H1 (cell line): ENCODE data around the gene RECK. TPM values are rescaled to one million over a fixed set of nuclear protein-coding genes. Genes with fewer than 3 reads are reported as not detected.

Experiments
- CTCF ChIA-PET: fragments of 300-600 bp; sonication (Branson Sonifier 250); formaldehyde crosslinking; loops from one replicate; lab custom pipeline; 2021; ENCODE audit not compliant: partially characterized antibody; lab: Charles Lee
- POLR2A ChIA-PET: fragments of 300-600 bp; sonication (Branson Sonifier 250); formaldehyde crosslinking; loops from one replicate; lab custom pipeline; 2021; ENCODE audit warnings: inconsistent platforms; ENCODE audit not compliant: partially characterized antibody; lab: Charles Lee
- DNase-seq, 2 experiments: peaks; one replicate each; pipeline versions ENCODE4 v3.0.0 to v3.0.0-alpha.2; 2010 to 2022; ENCODE audit warnings: low spot score in 2 of 2, low read depth in 1 of 2, mixed read lengths in 1 of 2
- FAIRE-seq: peaks from 2 replicates; lab custom pipeline; 2011; peaks lifted over from hg19 to GRCh38; lab: Jason Lieb, UNC
- H2AFZ ChIP-seq: 2 replicates; pipeline ENCODE4 v1.8.1; 2012; ENCODE audit warnings: low read length, inconsistent platforms
- H2AK5ac ChIP-seq: 2 replicates; pipeline ENCODE4 v1.6.1; 2013; ENCODE audit warnings: low read depth, low read length
- H2BK120ac ChIP-seq: replicated peaks from 2 replicates; pipeline ENCODE3; 2013; ENCODE audit warnings: low read depth, low read length, inconsistent platforms
- H2BK12ac ChIP-seq: 2 replicates; pipeline ENCODE4 v1.6.1; 2013; ENCODE audit warnings: low read depth, low read length
- H2BK15ac ChIP-seq: 2 replicates; pipeline ENCODE4 v1.6.1; 2013; ENCODE audit warnings: low read length
- H2BK20ac ChIP-seq: 2 replicates; pipeline ENCODE4 v1.6.1; 2013; ENCODE audit warnings: low read length
- H2BK5ac ChIP-seq: 2 replicates; pipeline ENCODE4 v1.6.1; 2013; ENCODE audit warnings: low read depth, low read length
- H3K14ac ChIP-seq: 2 replicates; pipeline ENCODE4 v1.6.1; 2013; ENCODE audit warnings: inconsistent platforms; ENCODE audit not compliant: insufficient read length
- H3K18ac ChIP-seq: 2 replicates; pipeline ENCODE4 v1.6.1; 2013; ENCODE audit warnings: low read length; ENCODE audit errors: extremely low read depth
- H3K23ac ChIP-seq: 2 replicates; pipeline ENCODE4 v1.6.1; 2013; ENCODE audit warnings: inconsistent platforms; ENCODE audit not compliant: insufficient read length
- H3K23me2 ChIP-seq: 2 replicates; pipeline ENCODE4 v1.6.1; 2013; ENCODE audit warnings: low read depth, low read length
- H3K27ac ChIP-seq: 2 replicates; pipeline ENCODE4 v1.6.1; 2011; ENCODE audit warnings: low read depth, low read length, inconsistent platforms
- H3K27me3 ChIP-seq, 4 experiments: replicated peaks in 1 of 4; 1 replicate in 1 of 4; 2 replicates in 3 of 4; pipeline versions ENCODE4 v1.6.1 to v1.8.1; 2011 to 2013; ENCODE audit warnings: low read length in 3 of 4, mild to moderate bottlenecking in 3 of 4, inconsistent platforms in 2 of 4, mixed read lengths in 2 of 4, moderate library complexity in 1 of 4; ENCODE audit not compliant: control insufficient read depth in 3 of 4, insufficient read depth in 3 of 4; ENCODE audit errors: extremely low read depth in 1 of 4
- H3K36me3 ChIP-seq, 4 experiments: 2 replicates each; pipeline versions ENCODE4 v1.6.1 to v1.8.1; 2011 to 2013; ENCODE audit warnings: mild to moderate bottlenecking in 4 of 4, low read length in 3 of 4, moderate library complexity in 2 of 4, control low read depth in 1 of 4, inconsistent platforms in 1 of 4; ENCODE audit not compliant: insufficient read depth in 4 of 4, control insufficient read depth in 2 of 4
- H3K4ac ChIP-seq: replicated peaks from 2 replicates; pipeline ENCODE3; 2013; ENCODE audit warnings: low read length, low read depth, mixed read lengths, inconsistent platforms; ENCODE audit not compliant: insufficient read length
- H3K4me1 ChIP-seq, 4 experiments: replicated peaks in 1 of 4; 1 replicate in 1 of 4; 2 replicates in 3 of 4; pipeline versions ENCODE4 v1.6.1 to v1.8.1; 2011 to 2013; ENCODE audit warnings: low read length in 3 of 4, inconsistent platforms in 2 of 4, mixed read lengths in 1 of 4; ENCODE audit not compliant: insufficient read depth in 4 of 4, control insufficient read depth in 3 of 4
- H3K4me2 ChIP-seq, 2 experiments: 2 replicates each; pipeline versions ENCODE4 v1.6.1 to v1.8.1; 2011 to 2013; ENCODE audit warnings: low read depth in 2 of 2, low read length in 2 of 2, control low read depth in 1 of 2, inconsistent platforms in 1 of 2, mild to moderate bottlenecking in 1 of 2; ENCODE audit not compliant: insufficient read depth in 1 of 2
- H3K4me3 ChIP-seq, 4 experiments: fragments of 200-600, 300-600 bp in 1 of 4; sonication (generic), shearing (Covaris generic), sonication (Bioruptor Twin) in 1 of 4; 2 replicates each; pipeline versions ENCODE4 v1.5.1 to v1.8.1; 2011 to 2016; ENCODE audit warnings: low read length in 4 of 4, low read depth in 3 of 4, control low read depth in 2 of 4, inconsistent platforms in 2 of 4, mild to moderate bottlenecking in 2 of 4, mixed read lengths in 1 of 4, moderate library complexity in 1 of 4; ENCODE audit not compliant: insufficient read depth in 2 of 4; ENCODE audit errors: extremely low read depth in 1 of 4
- H3K56ac ChIP-seq: replicated peaks from 2 replicates; pipeline ENCODE3; 2013; ENCODE audit warnings: low read depth, mild to moderate bottlenecking, mixed read lengths, low read length, inconsistent platforms; ENCODE audit not compliant: insufficient read length
- H3K79me1 ChIP-seq: 2 replicates; pipeline ENCODE4 v1.6.1; 2013; ENCODE audit warnings: low read depth, low read length, control low read depth
- H3K79me2 ChIP-seq, 2 experiments: 2 replicates each; pipeline versions ENCODE4 v1.6.1 to v1.8.1; 2012 to 2013; ENCODE audit warnings: low read length in 2 of 2, mild to moderate bottlenecking in 2 of 2, inconsistent platforms in 1 of 2; ENCODE audit not compliant: insufficient read depth in 2 of 2, control insufficient read depth in 1 of 2
- H3K9ac ChIP-seq, 4 experiments: replicated peaks in 1 of 4; 1 replicate in 1 of 4; 2 replicates in 3 of 4; pipeline versions ENCODE4 v1.6.1 to v1.8.1; 2011 to 2013; ENCODE audit warnings: low read depth in 3 of 4, low read length in 3 of 4, control low read depth in 2 of 4, mild to moderate bottlenecking in 2 of 4, moderate library complexity in 2 of 4, inconsistent platforms in 1 of 4; ENCODE audit errors: extremely low read depth in 1 of 4
- H3K9me3 ChIP-seq, 2 experiments: 2 replicates each; pipeline versions ENCODE4 v1.6.1 to v1.8.1; 2012 to 2013; ENCODE audit warnings: mild to moderate bottlenecking in 2 of 2, moderate library complexity in 2 of 2, control low read depth in 1 of 2, inconsistent platforms in 1 of 2, low read depth in 1 of 2, low read length in 1 of 2, mixed read lengths in 1 of 2; ENCODE audit not compliant: insufficient read depth in 2 of 2
- H4K20me1 ChIP-seq, 2 experiments: replicated peaks in 1 of 2; 2 replicates each; pipeline versions ENCODE3 to v1.8.1; 2011 to 2013; ENCODE audit warnings: inconsistent platforms in 2 of 2, low read length in 2 of 2, mild to moderate bottlenecking in 1 of 2; ENCODE audit not compliant: insufficient read depth in 2 of 2, control insufficient read depth in 1 of 2
- H4K5ac ChIP-seq: 2 replicates; pipeline ENCODE4 v1.6.1; 2013; ENCODE audit warnings: low read length, low read depth, mixed read lengths, inconsistent platforms; ENCODE audit not compliant: insufficient read length
- H4K8ac ChIP-seq: 2 replicates; pipeline ENCODE4 v1.8.0; 2013; ENCODE audit warnings: mild to moderate bottlenecking, moderate library complexity, low read length, inconsistent platforms; ENCODE audit not compliant: insufficient read depth; ENCODE audit errors: extremely low read depth
- H4K91ac ChIP-seq: replicated peaks from 2 replicates; pipeline ENCODE3; 2013; ENCODE audit warnings: low read length, mixed read lengths, inconsistent platforms; ENCODE audit not compliant: insufficient read length
- ATF3 ChIP-seq: IDR thresholded peaks from 2 replicates; pipeline ENCODE4 v1.6.1; 2011; ENCODE audit warnings: low read depth, mild to moderate bottlenecking, low read length; ENCODE audit not compliant: insufficient read depth
- BACH1 ChIP-seq: IDR thresholded peaks from 2 replicates; pipeline ENCODE4 v1.6.1; 2012; ENCODE audit warnings: low read length, improper control_type of control experiment
- CHD2 ChIP-seq: IDR thresholded peaks from 2 replicates; pipeline ENCODE4 v1.6.1; 2012; ENCODE audit warnings: low read length, improper control_type of control experiment
- EGR1 ChIP-seq: IDR thresholded peaks from 2 replicates; pipeline ENCODE4 v1.6.1; 2011; ENCODE audit warnings: low read depth, low read length, borderline replicate concordance
- EZH2 ChIP-seq: fragments of 200-600 bp; sonication (generic); IDR thresholded peaks from 2 replicates; pipeline ENCODE4 v1.7.1; 2012; ENCODE audit warnings: low read depth, mild to moderate bottlenecking, moderate library complexity, low read length, inconsistent platforms; ENCODE audit not compliant: severe bottlenecking
- JUND ChIP-seq: IDR thresholded peaks from 2 replicates; pipeline ENCODE4 v1.6.1; 2011; ENCODE audit warnings: mild to moderate bottlenecking, improper control_type of control experiment, low read length
- MAX ChIP-seq: IDR thresholded peaks from 2 replicates; pipeline ENCODE4 v1.6.1; 2012; ENCODE audit warnings: inconsistent platforms
- NRF1 ChIP-seq: IDR thresholded peaks from 2 replicates; pipeline ENCODE4 v1.6.1; 2011; ENCODE audit warnings: mild to moderate bottlenecking, low read depth, low read length, improper control_type of control experiment
- POLR2AphosphoS5 ChIP-seq: IDR thresholded peaks from 2 replicates; pipeline ENCODE4 v1.6.1; 2011; ENCODE audit warnings: low read depth, low read length
- RAD21 ChIP-seq, 2 experiments: IDR thresholded peaks in 1 of 2; conservative IDR thresholded peaks in 1 of 2; 2 replicates each; pipeline ENCODE4 v1.6.1; 2011; ENCODE audit warnings: low read depth in 2 of 2, low read length in 2 of 2, improper control_type of control experiment in 1 of 2, inconsistent platforms in 1 of 2, mild to moderate bottlenecking in 1 of 2, moderate library complexity in 1 of 2
- SIX5 ChIP-seq: IDR thresholded peaks from 2 replicates; pipeline ENCODE4 v1.6.1; 2011; ENCODE audit warnings: mild to moderate bottlenecking, low read depth, low read length
- SP1 ChIP-seq: IDR thresholded peaks from 2 replicates; pipeline ENCODE4 v1.6.1; 2011; ENCODE audit warnings: low read depth, low read length
- SP4 ChIP-seq: IDR thresholded peaks from 2 replicates; pipeline ENCODE4 v1.6.1; 2012; ENCODE audit warnings: low read length, inconsistent platforms
- WGBS, 2 experiments: shearing (Covaris generic) in 1 of 2; methylation state at CpG; one replicate each; pipeline versions ENCODE4 v1.1.6 to v1.1.7; 2013 to 2015; ENCODE audit warnings: low lambda C conversion rate in 2 of 2, mixed read lengths in 2 of 2, inconsistent platforms in 1 of 2, low coverage in 1 of 2, missing lambda C conversion rate in 1 of 2; ENCODE audit not compliant: insufficient replicate concordance in 2 of 2, insufficient coverage in 1 of 2, insufficient read length in 1 of 2; ENCODE audit errors: extremely low coverage in 1 of 2, missing lambda C conversion rate in 1 of 2; 5-methylcytosine and 5-hydroxymethylcytosine counted together
- polyA plus RNA-seq, 7 experiments: library from polyadenylated mRNA; depleted of rRNA in 3 of 7; stranded (reverse) in 5 of 7; unstranded in 2 of 7; fragments of >200 nt in 5 of 7; fragments of 200-250 nt in 2 of 7; gene quantifications; 1 replicate in 5 of 7; 2 replicates in 1 of 7; 4 replicates in 1 of 7; pipeline versions ENCODE4 v1.2.1 to v1.2.3, GENCODE V29; 2011 to 2013; ENCODE audit warnings: missing spikeins in 2 of 7, mixed read lengths in 2 of 7
- total RNA-seq: library from RNA; stranded (reverse); fragmentation: NEBNext Ultra II Directional; extraction: Animal tissue kit (Norgen Biotek cat#: 25700); gene quantifications from 2 replicates; pipeline ENCODE4 v1.2.1, GENCODE V29; 2021

The RECK gene
- total and polyA plus RNA-seq, 2 of the 8 experiments (the other 6 are each of a cell fraction or from before 2014, with no cell fraction given), result 5.4 to 9.8 TPM

GRCh38 chr9:36018129-36018528 is 18.6 kb upstream of the RECK start:
- no peak overlapping the region for H2BK12ac ChIP-seq
- H3K27ac ChIP-seq, result no peak overlapping the region
- no peak overlapping the region for H3K4me3 ChIP-seq
- H2BK15ac ChIP-seq, result no peak overlapping the region
- H3K4me1 ChIP-seq, result no peaks in the 10 kb centered on the region
- no peak overlapping the region for H4K5ac ChIP-seq
- H3K4me2 ChIP-seq, result no peak overlapping the region
- no peak overlapping the region for H2AFZ ChIP-seq
- no peak overlapping the region for H3K14ac ChIP-seq
- H3K23ac ChIP-seq, result no peak overlapping the region
- no peak overlapping the region for H2BK5ac ChIP-seq
- no peak overlapping the region for H2AK5ac ChIP-seq
- POLR2A ChIA-PET, result no interaction called here
- no peak overlapping the region for H2BK20ac ChIP-seq
- H3K9me3 ChIP-seq, result no peaks in the 10 kb centered on the region
- H3K79me1 ChIP-seq, result no peaks in the 10 kb centered on the region
- no peaks in the 10 kb centered on the region for H3K27me3 ChIP-seq
- no peak for DNase-seq
- no peak overlapping the region for H3K9ac ChIP-seq
- H2BK120ac ChIP-seq, result no peak overlapping the region
- no peak for FAIRE-seq
- H4K8ac ChIP-seq, result no peak overlapping the region
- H3K36me3 ChIP-seq, result no peaks in the 10 kb centered on the region
- CTCF ChIA-PET, result interaction anchor here (0.8 to 9.1 kb wide), 3 partner anchors 11 to 72 kb away, joined by 3 to 102 read pairs (median 46); partner anchors contain the start of gene OR2S2
- H3K79me2 ChIP-seq, result no peaks in the 10 kb centered on the region
- no peaks in the 10 kb centered on the region for H3K23me2 ChIP-seq
- no peak overlapping the region for H3K56ac ChIP-seq
- H4K20me1 ChIP-seq, result no peaks in the 10 kb centered on the region
- no peak overlapping the region for H3K18ac ChIP-seq
- 86% methylated on average over 3 of the region's 3 CpGs; no CpG with 5 or more reads in 1 of the 2 experiments for WGBS, 2 experiments
- no peak overlapping the region for H4K91ac ChIP-seq
- TF ChIP-seq RAD21 (IDR thresholded peaks at IDR 0.05 in 1 of 2, conservative IDR thresholded peaks at IDR 0.05 in 1 of 2; ENCODE audit: low read depth in 2 of 2, low read length in 2 of 2) (no peak), SIX5 (no peak), EGR1 (no peak), BACH1 (no peak), SP4 (no peak), JUND (no peak), POLR2AphosphoS5 (no peak), SP1 (no peak), NRF1 (no peak), MAX (no peak), ATF3 (no peak), EZH2 (no peak), CHD2 (no peak)
- H3K4ac ChIP-seq, result no peak overlapping the region
